ENCODE data around the gene CAMSAP2.

Gene CAMSAP2

DNA sequence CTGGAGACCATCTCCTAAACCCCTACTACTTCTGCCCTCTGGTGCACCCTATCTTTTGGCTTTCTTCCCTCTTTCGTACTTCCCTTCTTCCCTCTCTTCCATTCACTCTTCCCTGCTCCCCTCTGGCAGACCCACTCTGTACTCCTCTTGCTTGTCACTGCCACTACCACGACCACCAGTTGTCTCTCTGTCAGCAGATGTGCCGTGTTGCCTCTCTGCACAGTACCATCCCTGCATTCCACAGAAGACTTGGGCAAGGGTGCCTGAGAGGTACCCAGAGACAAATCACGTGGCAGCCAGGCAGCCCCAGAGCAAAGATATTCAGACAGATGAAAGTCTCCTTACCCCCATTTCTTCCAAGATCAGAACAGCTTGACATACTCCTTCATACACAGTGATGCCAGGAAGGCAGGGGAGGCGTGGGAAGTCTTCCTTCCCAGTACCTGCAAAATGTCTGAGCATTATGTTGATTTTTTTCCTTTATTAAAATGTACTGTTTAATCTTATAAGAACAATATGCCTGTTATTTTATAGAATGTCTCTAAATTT lies 15.0 kb downstream of the CAMSAP2 start:
- Histone ChIP-seq H3K9me3 (ENCODE audit: control insufficient read depth, low read length) (no peaks in the 10 kb centered on the region), H3K4me3 (ENCODE audit: insufficient read depth, low read depth, low read length, poor library complexity, severe bottlenecking) (no peak overlapping the region), H3K4me1 (ENCODE audit: control insufficient read depth, insufficient read depth, low read length, poor library complexity, severe bottlenecking) (no peaks in the 10 kb centered on the region), H3K36me3 (ENCODE audit: control insufficient read depth, insufficient read depth, low read length) (no peaks in the 10 kb centered on the region), H3K27ac (ENCODE audit: insufficient read depth, low read length, poor library complexity, severe bottlenecking) (no peak overlapping the region), H3K27me3 (replicated peaks; ENCODE audit: control insufficient read depth, insufficient read depth, low read length, poor library complexity, severe bottlenecking) (no peaks in the 10 kb centered on the region)
- no peak for DNase-seq

DNA sequence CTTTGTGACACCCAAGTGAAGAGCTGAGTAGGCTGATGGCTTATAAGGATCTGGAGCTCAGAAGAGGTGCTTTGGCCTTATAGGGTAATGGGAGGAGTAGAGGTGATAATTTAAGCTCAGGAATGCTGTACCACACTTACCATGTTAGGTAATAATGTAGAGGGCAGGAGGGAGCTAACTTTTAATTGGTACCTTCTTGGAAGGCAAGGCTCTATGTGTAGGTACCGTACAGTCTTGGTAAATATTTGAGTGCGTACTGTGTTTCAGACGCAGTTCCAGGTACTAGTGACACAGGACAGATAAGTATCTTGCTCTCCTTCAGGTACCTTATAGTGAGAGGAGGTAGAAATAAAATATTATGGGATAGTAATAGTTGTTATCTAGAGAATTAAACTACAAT lies 16.8 kb downstream of the CAMSAP2 start:
- H3K27ac ChIP-seq (ENCODE audit: insufficient read depth, low read length, poor library complexity, severe bottlenecking) = no peak overlapping the region
- H3K36me3 ChIP-seq (ENCODE audit: control insufficient read depth, insufficient read depth, low read length) = no peaks in the 10 kb centered on the region
- H3K4me1 ChIP-seq (ENCODE audit: control insufficient read depth, insufficient read depth, low read length, poor library complexity, severe bottlenecking) = no peaks in the 10 kb centered on the region
- H3K9me3 ChIP-seq (ENCODE audit: control insufficient read depth, low read length) = no peaks in the 10 kb centered on the region
- DNase-seq = no peak
- no peaks in the 10 kb centered on the region for H3K27me3 ChIP-seq (replicated peaks; ENCODE audit: control insufficient read depth, insufficient read depth, low read length, poor library complexity, severe bottlenecking)
- H3K4me3 ChIP-seq (ENCODE audit: insufficient read depth, low read depth, low read length, poor library complexity, severe bottlenecking) = no peak overlapping the region

DNA sequence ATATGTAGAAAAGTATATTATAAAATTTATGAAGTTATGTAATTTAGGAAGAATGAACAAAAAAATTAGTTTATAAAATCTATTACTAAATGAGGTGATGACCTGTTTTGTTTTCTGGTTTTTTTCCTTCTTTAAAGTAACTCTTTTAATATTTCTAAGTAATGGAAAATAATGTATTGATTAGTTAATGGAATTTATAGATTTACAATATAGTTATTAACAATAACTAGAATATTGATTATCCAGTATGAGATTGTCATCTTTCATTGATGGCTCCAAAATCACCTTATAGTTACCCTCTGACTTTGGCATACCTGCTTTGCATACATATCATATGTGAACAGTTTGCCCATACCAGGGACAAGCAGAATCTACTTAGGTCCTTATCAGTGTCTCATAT lies 23.4 kb downstream of the CAMSAP2 start:
- no peaks in the 10 kb centered on the region for H3K4me1 ChIP-seq (ENCODE audit: control insufficient read depth, insufficient read depth, low read length, poor library complexity, severe bottlenecking)
- H3K27me3 ChIP-seq (replicated peaks; ENCODE audit: control insufficient read depth, insufficient read depth, low read length, poor library complexity, severe bottlenecking) = no peaks in the 10 kb centered on the region

DNA sequence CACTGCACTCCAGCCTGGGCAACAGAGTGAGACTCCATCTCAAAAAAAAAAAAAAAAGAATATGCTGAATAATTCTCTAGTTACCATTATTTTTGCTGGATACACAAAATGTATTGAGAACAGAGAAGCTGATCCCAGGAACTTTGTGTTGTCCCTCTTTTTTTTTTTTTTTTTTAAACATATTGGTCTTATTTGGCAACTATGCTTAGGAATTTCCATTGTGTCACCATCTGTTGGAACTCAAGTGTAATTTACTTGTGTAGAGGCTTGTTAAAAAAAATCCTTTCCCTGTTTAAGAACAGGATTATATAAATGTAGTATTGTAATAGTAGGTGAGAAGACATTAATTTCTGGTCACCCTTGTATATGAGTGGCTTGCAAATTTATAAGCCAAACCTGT lies 28.6 kb downstream of the CAMSAP2 start:
- Histone ChIP-seq H3K27ac (ENCODE audit: insufficient read depth, low read length, poor library complexity, severe bottlenecking) (no peak overlapping the region), H3K9me3 (ENCODE audit: control insufficient read depth, low read length) (no peaks in the 10 kb centered on the region), H3K36me3 (ENCODE audit: control insufficient read depth, insufficient read depth, low read length) (no peaks in the 10 kb centered on the region), H3K4me1 (ENCODE audit: control insufficient read depth, insufficient read depth, low read length, poor library complexity, severe bottlenecking) (no peaks in the 10 kb centered on the region), H3K4me3 (ENCODE audit: insufficient read depth, low read depth, low read length, poor library complexity, severe bottlenecking) (no peak overlapping the region), H3K27me3 (replicated peaks; ENCODE audit: control insufficient read depth, insufficient read depth, low read length, poor library complexity, severe bottlenecking) (no peaks in the 10 kb centered on the region)
- no peak for DNase-seq

More for the DNA sequence above, 23.4 kb downstream of the CAMSAP2 start:
- DNase-seq = no peak
- Histone ChIP-seq H3K4me3 (ENCODE audit: insufficient read depth, low read depth, low read length, poor library complexity, severe bottlenecking) (no peak overlapping the region), H3K9me3 (ENCODE audit: control insufficient read depth, low read length) (no peaks in the 10 kb centered on the region), H3K27ac (ENCODE audit: insufficient read depth, low read length, poor library complexity, severe bottlenecking) (no peak overlapping the region), H3K36me3 (ENCODE audit: control insufficient read depth, insufficient read depth, low read length) (no peaks in the 10 kb centered on the region)

DNA sequence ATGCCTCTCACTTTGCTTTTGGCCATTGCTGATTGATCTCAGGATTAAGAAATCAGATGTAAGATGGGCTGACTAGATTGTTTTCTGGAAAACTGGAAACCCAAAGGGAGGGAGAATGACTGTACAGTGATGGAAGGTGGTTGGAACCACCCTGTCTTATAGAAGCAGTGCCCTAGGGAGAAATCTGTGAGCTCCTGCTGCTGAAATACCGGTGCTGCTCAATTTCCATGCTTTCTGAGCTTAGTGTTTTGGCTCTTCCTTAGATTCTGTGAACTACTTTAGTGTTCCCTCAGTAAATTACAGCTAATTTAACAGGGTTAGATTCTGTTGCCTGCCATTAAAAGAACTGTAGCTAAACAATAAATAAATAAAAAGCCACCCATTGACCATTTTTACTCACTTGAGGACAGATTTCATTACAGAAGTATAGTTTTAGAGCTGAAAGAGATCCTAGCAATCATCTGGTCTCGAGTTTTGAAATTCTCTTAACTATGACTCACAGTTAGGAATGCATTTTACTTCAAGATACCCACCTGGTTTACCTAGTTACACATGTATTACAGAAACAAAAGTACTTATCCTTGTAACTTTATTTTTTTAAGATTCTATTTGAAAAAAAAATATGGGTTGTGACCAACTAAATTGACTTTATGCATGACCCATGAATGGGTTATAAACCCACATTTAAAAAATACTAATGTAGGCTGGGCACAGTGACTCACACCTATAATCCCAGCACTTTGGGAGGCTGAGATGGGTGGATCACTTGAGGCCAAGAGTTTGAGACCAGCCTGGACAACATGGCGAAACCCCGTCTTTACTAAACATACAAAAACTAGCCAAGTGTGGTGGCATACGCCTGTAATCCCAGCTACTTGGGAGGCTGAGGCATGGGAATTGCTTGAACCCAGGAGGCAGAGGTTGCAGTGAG lies 33.2 kb downstream of the CAMSAP2 start:
- Histone ChIP-seq H3K36me3 (ENCODE audit: control insufficient read depth, insufficient read depth, low read length) (no peaks in the 10 kb centered on the region), H3K4me3 (ENCODE audit: insufficient read depth, low read depth, low read length, poor library complexity, severe bottlenecking) (no peak overlapping the region), H3K27me3 (replicated peaks; ENCODE audit: control insufficient read depth, insufficient read depth, low read length, poor library complexity, severe bottlenecking) (no peaks in the 10 kb centered on the region), H3K9me3 (ENCODE audit: control insufficient read depth, low read length) (no peaks in the 10 kb centered on the region), H3K4me1 (ENCODE audit: control insufficient read depth, insufficient read depth, low read length, poor library complexity, severe bottlenecking) (no peaks in the 10 kb centered on the region), H3K27ac (ENCODE audit: insufficient read depth, low read length, poor library complexity, severe bottlenecking) (no peak overlapping the region)
- no peak for DNase-seq

DNA sequence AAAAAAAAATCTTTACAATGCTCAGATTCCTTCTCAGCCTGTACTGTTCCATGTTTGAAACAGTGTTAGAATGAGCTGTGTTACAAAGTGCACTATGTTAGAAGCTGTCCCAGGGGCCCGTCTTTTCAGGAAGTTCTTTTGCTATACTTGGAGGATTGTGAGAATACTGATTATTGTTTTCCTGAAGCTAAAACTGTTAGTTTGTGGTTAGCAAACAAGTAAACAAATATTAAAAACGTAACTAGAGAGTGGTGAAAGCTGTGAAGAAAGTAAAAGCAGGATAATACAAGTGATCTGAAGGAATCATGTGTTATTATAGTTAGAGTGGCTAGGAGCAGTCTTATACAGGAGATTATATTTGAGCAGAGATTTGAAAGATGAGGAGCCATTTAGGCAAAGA lies 35.6 kb downstream of the CAMSAP2 start:
- no peaks in the 10 kb centered on the region for H3K4me1 ChIP-seq (ENCODE audit: control insufficient read depth, insufficient read depth, low read length, poor library complexity, severe bottlenecking)
- H3K4me3 ChIP-seq (ENCODE audit: insufficient read depth, low read depth, low read length, poor library complexity, severe bottlenecking) = no peak overlapping the region
- no peaks in the 10 kb centered on the region for H3K9me3 ChIP-seq (ENCODE audit: control insufficient read depth, low read length)
- H3K27ac ChIP-seq (ENCODE audit: insufficient read depth, low read length, poor library complexity, severe bottlenecking) = no peak overlapping the region
- no peaks in the 10 kb centered on the region for H3K36me3 ChIP-seq (ENCODE audit: control insufficient read depth, insufficient read depth, low read length)
- no peaks in the 10 kb centered on the region for H3K27me3 ChIP-seq (replicated peaks; ENCODE audit: control insufficient read depth, insufficient read depth, low read length, poor library complexity, severe bottlenecking)
- DNase-seq = no peak

DNA sequence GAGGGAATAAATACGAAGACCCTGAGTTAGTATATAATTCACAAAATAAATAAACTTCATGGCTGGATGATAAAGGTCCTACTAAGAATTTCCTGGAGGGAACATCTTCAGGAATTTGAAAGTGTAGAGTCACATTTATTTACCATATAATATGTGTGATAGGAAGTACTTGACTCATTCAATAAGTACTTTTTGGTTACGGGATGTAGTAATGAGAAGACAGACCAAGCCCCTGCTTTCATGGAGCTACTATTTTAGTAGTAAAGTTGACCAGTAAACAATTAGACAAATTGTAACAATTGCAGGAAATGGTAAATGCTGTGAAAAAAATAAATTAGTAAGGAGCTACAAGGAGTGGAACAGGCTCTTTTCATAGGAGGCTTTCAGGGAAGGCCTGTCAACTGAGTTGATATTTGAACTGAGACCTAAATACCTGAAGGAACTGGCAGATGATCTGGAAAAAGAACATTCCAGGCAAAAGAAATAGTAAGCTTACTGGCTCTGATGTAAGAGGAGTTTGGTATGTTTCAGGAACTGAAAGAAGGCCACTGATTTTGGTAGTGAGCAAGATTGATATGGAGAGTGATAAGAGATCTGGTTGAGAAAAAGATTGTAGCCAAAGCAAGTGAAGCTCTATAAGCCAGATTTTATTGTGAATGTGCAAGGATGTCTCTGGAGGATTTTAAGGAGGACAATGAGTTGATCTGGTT lies 36.2 kb downstream of the CAMSAP2 start:
- H3K4me3 ChIP-seq (ENCODE audit: insufficient read depth, low read depth, low read length, poor library complexity, severe bottlenecking) = no peak overlapping the region

DNA sequence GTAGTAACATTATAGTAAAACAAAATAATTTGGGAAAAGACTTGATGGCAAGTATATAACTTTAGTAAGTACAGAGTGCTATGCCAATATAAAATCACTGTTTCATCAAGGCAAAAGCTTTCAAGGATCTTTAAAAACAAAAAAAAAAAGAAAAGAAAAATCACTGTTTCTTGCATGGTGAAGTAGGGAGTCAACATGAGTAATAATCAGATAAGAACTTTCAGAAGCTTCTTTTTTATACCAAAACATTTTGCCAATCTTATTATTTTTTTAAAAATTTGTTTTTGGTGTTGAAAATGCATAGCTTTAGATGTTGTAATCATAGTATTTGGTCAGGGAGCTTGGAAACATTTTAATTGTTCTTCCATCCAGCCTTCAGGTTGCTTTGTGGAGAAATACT lies 37.2 kb downstream of the CAMSAP2 start:
- H3K36me3 ChIP-seq (ENCODE audit: control insufficient read depth, insufficient read depth, low read length) = no peaks in the 10 kb centered on the region
- no peak for DNase-seq

More for the DNA sequence above, 36.2 kb downstream of the CAMSAP2 start:
- H3K27me3 ChIP-seq (replicated peaks; ENCODE audit: control insufficient read depth, insufficient read depth, low read length, poor library complexity, severe bottlenecking) = no peaks in the 10 kb centered on the region
- no peaks in the 10 kb centered on the region for H3K9me3 ChIP-seq (ENCODE audit: control insufficient read depth, low read length)
- H3K27ac ChIP-seq (ENCODE audit: insufficient read depth, low read length, poor library complexity, severe bottlenecking) = no peak overlapping the region
- H3K4me1 ChIP-seq (ENCODE audit: control insufficient read depth, insufficient read depth, low read length, poor library complexity, severe bottlenecking) = no peaks in the 10 kb centered on the region
- no peak for DNase-seq
- H3K36me3 ChIP-seq (ENCODE audit: control insufficient read depth, insufficient read depth, low read length) = no peaks in the 10 kb centered on the region

GRCh38 chr1:200776949-200777348 lies 38.3 kb downstream of the CAMSAP2 start:
- Histone ChIP-seq H3K4me1 (ENCODE audit: control insufficient read depth, insufficient read depth, low read length, poor library complexity, severe bottlenecking) (no peaks in the 10 kb centered on the region), H3K4me3 (ENCODE audit: insufficient read depth, low read depth, low read length, poor library complexity, severe bottlenecking) (no peak overlapping the region), H3K27me3 (replicated peaks; ENCODE audit: control insufficient read depth, insufficient read depth, low read length, poor library complexity, severe bottlenecking) (no peaks in the 10 kb centered on the region), H3K9me3 (ENCODE audit: control insufficient read depth, low read length) (no peaks in the 10 kb centered on the region), H3K36me3 (ENCODE audit: control insufficient read depth, insufficient read depth, low read length) (no peaks in the 10 kb centered on the region), H3K27ac (ENCODE audit: insufficient read depth, low read length, poor library complexity, severe bottlenecking) (no peak overlapping the region)
- DNase-seq = no peak

More for the DNA sequence above, 37.2 kb downstream of the CAMSAP2 start:
- H3K4me3 ChIP-seq (ENCODE audit: insufficient read depth, low read depth, low read length, poor library complexity, severe bottlenecking) = no peak overlapping the region
- H3K4me1 ChIP-seq (ENCODE audit: control insufficient read depth, insufficient read depth, low read length, poor library complexity, severe bottlenecking) = no peaks in the 10 kb centered on the region
- no peaks in the 10 kb centered on the region for H3K27me3 ChIP-seq (replicated peaks; ENCODE audit: control insufficient read depth, insufficient read depth, low read length, poor library complexity, severe bottlenecking)
- H3K9me3 ChIP-seq (ENCODE audit: control insufficient read depth, low read length) = no peaks in the 10 kb centered on the region
- H3K27ac ChIP-seq (ENCODE audit: insufficient read depth, low read length, poor library complexity, severe bottlenecking) = no peak overlapping the region

DNA sequence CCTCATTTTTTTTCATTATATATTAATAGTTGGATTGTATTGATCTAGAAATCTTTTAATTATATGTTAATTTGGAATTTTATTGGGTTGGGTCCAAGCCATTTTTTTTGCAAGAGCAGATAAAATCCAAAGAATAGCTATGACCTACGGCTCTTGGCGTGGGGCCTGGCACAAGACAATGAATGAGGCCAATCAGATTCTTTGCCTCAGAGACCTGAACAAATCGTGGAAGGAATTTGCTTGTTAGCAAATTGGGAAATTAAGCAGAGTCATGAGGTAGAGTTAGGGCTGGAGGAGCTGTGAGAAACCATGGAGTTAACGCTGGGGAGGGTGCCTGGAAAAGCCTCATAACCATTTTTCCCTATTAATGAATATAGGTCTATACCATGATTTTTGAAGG lies 40.1 kb downstream of the CAMSAP2 start:
- H3K4me1 ChIP-seq (ENCODE audit: control insufficient read depth, insufficient read depth, low read length, poor library complexity, severe bottlenecking) = no peaks in the 10 kb centered on the region

More for the DNA sequence above, 40.1 kb downstream of the CAMSAP2 start:
- Histone ChIP-seq H3K4me3 (ENCODE audit: insufficient read depth, low read depth, low read length, poor library complexity, severe bottlenecking) (no peak overlapping the region), H3K36me3 (ENCODE audit: control insufficient read depth, insufficient read depth, low read length) (no peaks in the 10 kb centered on the region), H3K27me3 (replicated peaks; ENCODE audit: control insufficient read depth, insufficient read depth, low read length, poor library complexity, severe bottlenecking) (no peaks in the 10 kb centered on the region), H3K9me3 (ENCODE audit: control insufficient read depth, low read length) (no peaks in the 10 kb centered on the region), H3K27ac (ENCODE audit: insufficient read depth, low read length, poor library complexity, severe bottlenecking) (no peak overlapping the region)
- DNase-seq = no peak
